HL-60/S4 treated with retinoic acid at 250 ng/mL for 4 days and 3 days (cell line): ENCODE measurements around the gene CEP20.

Experiments
- in situ Hi-C: fragments of 300-500 bp; cut with MboI; formaldehyde crosslinking; loops from 2 replicates; pipeline ENCODE4 v1.7.0; 2022; ENCODE audit warnings: low sequenced_read_pairs

The CEP20 gene

GRCh38 chr16:15835136-15835878, 53.1 kb downstream of the CEP20 start:
- in situ Hi-C loops = no loop called here

GRCh38 chr16:15834502-15834901, 53.9 kb downstream of the CEP20 start:
- in situ Hi-C loops = no loop called here

GRCh38 chr16:15833541-15833940, 54.9 kb downstream of the CEP20 start:
- in situ Hi-C loops = no loop called here

GRCh38 chr16:15832241-15832640, 56.2 kb downstream of the CEP20 start:
- in situ Hi-C loops = no loop called here

GRCh38 chr16:15830832-15831451, 57.5 kb downstream of the CEP20 start:
- in situ Hi-C loops = no loop called here

- in situ Hi-C loops = no loop called here
Measured at GRCh38 chr16:15829460-15829859, 58.9 kb downstream of the CEP20 start.

GRCh38 chr16:15827709-15828343, 60.6 kb downstream of the CEP20 start:
- in situ Hi-C loops = no loop called here

GRCh38 chr16:15827299-15827698, 61.1 kb downstream of the CEP20 start:
- in situ Hi-C loops = no loop called here

GRCh38 chr16:15825750-15826305, 62.6 kb downstream of the CEP20 start:
- in situ Hi-C loops = no loop called here

- in situ Hi-C loops = no loop called here
Measured at GRCh38 chr16:15822957-15823356, 65.4 kb downstream of the CEP20 start.

- in situ Hi-C loops = no loop called here
Measured at GRCh38 chr16:15820837-15821236, 67.6 kb downstream of the CEP20 start.

- in situ Hi-C loops = no loop called here
Measured at GRCh38 chr16:15819046-15819445, 69.4 kb downstream of the CEP20 start.

- in situ Hi-C loops = no loop called here
Measured at GRCh38 chr16:15817446-15817845, 71.0 kb downstream of the CEP20 start.

GRCh38 chr16:15816228-15816627, 72.2 kb downstream of the CEP20 start:
- in situ Hi-C loops = no loop called here
